T47D (cell line): ENCODE measurements around the gene CCDC73.
A peak's percentile ranks its signal among the peaks of the same experiment; 100 is the strongest.

Source experiments
- DNase-seq, 2 experiments: peaks; one replicate each; pipeline versions ENCODE4 v3.0.0 to v3.0.0-alpha.2; 2011 to 2012; ENCODE audit warnings: low read depth in 1 of 2, low spot score in 1 of 2
- JUND ChIP-seq: IDR thresholded peaks from 2 replicates; pipeline ENCODE4 v1.6.1; 2012; ENCODE audit warnings: low read depth
- in situ Hi-C: cut with HindIII; loops from 2 replicates; pipeline ENCODE4 v1.10.0; 2016; ENCODE audit warnings: low sequenced_read_pairs, low pct_unique_long_range_greater_than_20kb

CCDC73 gene

DNA sequence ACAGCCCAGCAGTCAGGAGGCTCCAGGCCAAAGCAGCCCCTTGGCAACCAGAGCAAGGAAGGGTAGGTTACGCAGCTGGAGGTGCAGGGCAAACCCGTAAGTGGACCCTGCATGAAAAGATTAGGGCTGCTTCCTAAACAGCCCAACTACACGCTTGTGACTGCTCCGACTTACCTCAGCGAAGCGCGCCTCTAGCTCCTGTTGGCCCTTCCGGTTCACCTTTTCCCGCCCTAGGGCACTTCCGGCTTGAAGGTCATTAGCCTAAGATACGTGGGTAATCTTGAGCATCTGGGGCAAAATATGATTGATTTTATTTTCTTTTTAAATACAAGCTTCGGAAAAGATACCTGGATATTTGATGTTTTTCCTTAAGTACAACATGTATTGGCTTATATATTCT, at the start of gene CCDC73:
TSS of gene CCDC73 (minus strand) at position 224 of the 400 bp plus-strand sequence. CDS start 34,419 bp downstream, outside the sequence.
- DNase-seq: no peak
- in situ Hi-C loops: no loop called here
- TF ChIP-seq JUND: no peak

GRCh38 chr11:32843544-32843943, 49.1 kb upstream of the CCDC73 start:
- no peak for DNase-seq
- in situ Hi-C loops: no loop called here
- no peak for TF ChIP-seq JUND

DNA sequence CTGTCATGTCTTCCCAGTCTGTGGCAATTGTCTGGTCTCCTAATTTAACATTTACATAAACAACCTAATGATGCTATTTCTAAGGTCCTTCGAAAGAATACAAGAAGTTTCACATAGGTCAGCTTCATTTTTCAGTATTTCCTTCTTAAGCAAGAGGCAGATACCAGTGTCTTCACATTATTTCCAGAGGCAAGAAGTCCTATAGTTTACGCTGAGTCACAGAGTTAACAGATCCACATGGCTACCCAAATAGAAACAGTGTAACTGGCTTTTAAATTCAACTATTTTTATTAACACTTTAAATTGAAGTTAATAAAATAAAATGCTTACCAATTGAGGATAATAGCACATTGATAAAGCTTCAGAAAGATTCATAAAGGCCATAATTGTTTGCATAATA, 46.1 kb upstream of the CCDC73 start:
- no peak for DNase-seq
- in situ Hi-C loops: no loop called here
- TF ChIP-seq JUND: no peak

- in situ Hi-C loops: no loop called here
- no peak for TF ChIP-seq JUND
- no peak for DNase-seq
These were observed 44.8 kb upstream of the CCDC73 start for GRCh38 chr11:32839308-32839707.

GRCh38 chr11:32838505-32839274, 44.2 kb upstream of the CCDC73 start:
- TF ChIP-seq JUND: no peak
- no peak for DNase-seq
- in situ Hi-C loops: no loop called here

- DNase-seq: no peak
- no peak for TF ChIP-seq JUND
- in situ Hi-C loops: no loop called here
These were observed 42.5 kb upstream of the CCDC73 start for GRCh38 chr11:32836946-32837345.

- in situ Hi-C loops: no loop called here
- TF ChIP-seq JUND: no peak
- DNase-seq: no peak
These were observed 39.5 kb upstream of the CCDC73 start for GRCh38 chr11:32833921-32834320.

- DNase-seq: no peak
- no peak for TF ChIP-seq JUND
- in situ Hi-C loops: no loop called here
These were observed 36.8 kb upstream of the CCDC73 start for GRCh38 chr11:32831221-32831620.

- TF ChIP-seq JUND: no peak
- in situ Hi-C loops: no loop called here
- DNase-seq: no peak
These were observed 36.3 kb upstream of the CCDC73 start for GRCh38 chr11:32830796-32831195.

GRCh38 chr11:32830413-32830738, 35.9 kb upstream of the CCDC73 start:
- peak; percentile 68 to 86 for DNase-seq
- no peak for TF ChIP-seq JUND
- in situ Hi-C loops: no loop called here

DNA sequence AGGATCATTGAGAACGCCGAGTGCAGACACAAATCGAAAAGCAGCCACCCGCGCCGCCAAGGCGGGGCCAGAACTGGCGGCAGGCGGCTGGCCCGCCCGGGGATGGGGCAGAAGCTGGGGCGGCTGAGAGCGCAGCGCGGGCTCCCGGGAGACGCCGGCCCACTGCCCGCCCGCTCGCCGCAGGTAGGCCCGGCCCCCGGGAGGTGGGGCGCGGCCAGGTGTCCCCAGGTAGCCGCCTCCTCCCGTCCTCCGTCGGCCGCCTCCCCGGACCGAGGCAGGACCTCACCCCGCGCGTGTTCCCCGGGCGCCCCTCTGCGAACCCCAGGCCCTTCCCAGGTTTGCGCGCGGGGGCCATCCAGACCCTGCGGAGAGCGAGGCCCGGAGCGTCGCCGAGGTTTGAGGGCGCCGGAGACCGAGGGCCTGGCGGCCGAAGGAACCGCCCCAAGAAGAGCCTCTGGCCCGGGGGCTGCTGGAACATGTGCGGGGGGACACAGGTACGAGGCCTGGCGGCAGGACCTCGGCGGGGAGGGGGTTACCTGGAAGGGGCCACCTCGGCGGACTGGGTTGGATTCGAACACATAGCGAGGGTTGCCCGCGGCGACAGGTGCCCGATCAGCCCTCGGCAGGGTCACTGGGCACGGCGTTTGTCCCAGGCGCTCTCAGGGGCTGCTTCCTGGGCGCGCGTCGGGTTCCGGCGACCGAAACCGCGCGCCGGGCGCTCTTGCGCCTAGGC, 35.4 kb upstream of the CCDC73 start, which contains the start of gene PRRG4:
TSS of gene PRRG4 (plus strand) at position 248 of the 733 bp plus-strand sequence. CDS start 603 bp downstream, outside the sequence.
- peak; percentile 89 to 93 for DNase-seq
- in situ Hi-C loops: no loop called here
- TF ChIP-seq JUND: no peak

GRCh38 chr11:32829157-32829679, 34.8 kb upstream of the CCDC73 start:
- in situ Hi-C loops: no loop called here
- DNase-seq: peak in 1 of 2 experiments; percentile 62
- TF ChIP-seq JUND: no peak

- no peak for DNase-seq
- in situ Hi-C loops: no loop called here
- TF ChIP-seq JUND: no peak
These were observed 32.8 kb upstream of the CCDC73 start for GRCh38 chr11:32827276-32827675.
